ENCODE measurements around the gene ZNF425. TPM values are rescaled to one million over a fixed set of nuclear protein-coding genes. Genes with fewer than 3 reads are reported as not detected.

Gene ZNF425
- total and polyA plus RNA-seq, 7 donors, result 0.60 to 4.9 (median 2.9) TPM

DNA sequence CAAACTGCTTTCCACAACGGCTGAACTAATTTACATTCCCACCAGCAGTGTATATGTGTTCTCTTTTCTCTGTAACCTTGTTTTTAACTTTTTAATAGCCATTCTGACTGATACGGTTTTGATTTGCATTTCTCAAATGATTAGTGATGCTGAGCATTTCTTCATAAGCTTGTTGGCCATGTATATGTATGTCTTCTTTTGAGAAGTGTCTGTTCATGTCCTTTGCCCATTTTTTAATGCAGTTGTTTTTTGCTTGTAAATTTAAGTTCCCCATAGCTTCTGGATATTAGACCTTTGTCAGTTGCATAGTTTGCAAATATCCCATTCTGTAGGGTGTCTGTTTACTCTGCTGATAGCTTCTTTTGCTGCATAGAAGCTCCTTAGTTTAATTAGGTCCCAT, 41.7 kb downstream of the ZNF425 start:
- H3K4me3 ChIP-seq, result no peak overlapping the region
- TF ChIP-seq POLR2A (IDR thresholded peaks at IDR 0.05) (no peak), EP300 (IDR thresholded peaks at IDR 0.05) (no peak), POLR2AphosphoS5 (IDR thresholded peaks at IDR 0.05) (no peak)
- TF ChIP-seq, protein P1, sequence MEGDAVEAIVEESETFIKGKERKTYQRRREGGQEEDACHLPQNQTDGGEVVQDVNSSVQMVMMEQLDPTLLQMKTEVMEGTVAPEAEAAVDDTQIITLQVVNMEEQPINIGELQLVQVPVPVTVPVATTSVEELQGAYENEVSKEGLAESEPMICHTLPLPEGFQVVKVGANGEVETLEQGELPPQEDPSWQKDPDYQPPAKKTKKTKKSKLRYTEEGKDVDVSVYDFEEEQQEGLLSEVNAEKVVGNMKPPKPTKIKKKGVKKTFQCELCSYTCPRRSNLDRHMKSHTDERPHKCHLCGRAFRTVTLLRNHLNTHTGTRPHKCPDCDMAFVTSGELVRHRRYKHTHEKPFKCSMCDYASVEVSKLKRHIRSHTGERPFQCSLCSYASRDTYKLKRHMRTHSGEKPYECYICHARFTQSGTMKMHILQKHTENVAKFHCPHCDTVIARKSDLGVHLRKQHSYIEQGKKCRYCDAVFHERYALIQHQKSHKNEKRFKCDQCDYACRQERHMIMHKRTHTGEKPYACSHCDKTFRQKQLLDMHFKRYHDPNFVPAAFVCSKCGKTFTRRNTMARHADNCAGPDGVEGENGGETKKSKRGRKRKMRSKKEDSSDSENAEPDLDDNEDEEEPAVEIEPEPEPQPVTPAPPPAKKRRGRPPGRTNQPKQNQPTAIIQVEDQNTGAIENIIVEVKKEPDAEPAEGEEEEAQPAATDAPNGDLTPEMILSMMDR (IDR thresholded peaks at IDR 0.05), result no peak
- DNase-seq, result no peak
- 94 to 99% methylated on average over 2 of the region's 2 CpGs for WGBS, 2 donors
- peaks cover 0 to 7% (median 4%) of the 10 kb centered on the region in 4 donors for H3K4me1 ChIP-seq
- H3K27me3 ChIP-seq, result no peaks in the 10 kb centered on the region
- peaks cover 0 to 8% (median 3%) of the 10 kb centered on the region in 4 donors for H3K36me3 ChIP-seq
- no peaks in the 10 kb centered on the region for H3K9me3 ChIP-seq
- intact Hi-C loops (cut with DNase I), result no loop called here
- H3K27ac ChIP-seq, result no peak overlapping the region

DNA sequence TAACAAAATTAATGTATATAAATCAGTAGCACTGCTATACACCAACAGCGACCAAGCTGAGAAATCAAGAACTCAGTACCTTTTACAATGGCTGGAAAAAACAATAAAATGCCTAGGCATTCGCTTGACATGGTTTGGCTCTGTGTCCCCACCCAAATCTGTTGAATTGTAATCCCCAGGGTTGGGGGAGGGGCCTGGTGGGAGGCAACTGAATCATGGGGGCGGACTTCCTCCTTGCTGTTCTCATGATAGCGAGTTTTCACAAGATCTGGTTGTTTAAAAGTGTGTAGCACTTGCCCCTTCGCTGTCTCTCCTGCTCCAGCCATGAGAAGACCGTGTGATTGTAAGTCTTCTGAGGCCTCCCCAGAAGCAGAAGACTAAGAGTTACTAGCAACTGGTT, 44.2 kb downstream of the ZNF425 start:
- TF ChIP-seq EP300 (IDR thresholded peaks at IDR 0.05) (no peak), POLR2AphosphoS5 (IDR thresholded peaks at IDR 0.05) (no peak), POLR2A (IDR thresholded peaks at IDR 0.05) (no peak)
- TF ChIP-seq, protein P1 (IDR thresholded peaks at IDR 0.05), result no peak
- H3K4me3 ChIP-seq, result no peak overlapping the region
- intact Hi-C loops (cut with DNase I), result no loop called here
- H3K27me3 ChIP-seq, result no peaks in the 10 kb centered on the region
- DNase-seq, result no peak
- H3K9me3 ChIP-seq, result no peaks in the 10 kb centered on the region
- no peak overlapping the region for H3K27ac ChIP-seq
- peaks cover 0 to 19% (median 3%) of the 10 kb centered on the region in 4 donors for H3K36me3 ChIP-seq
- no peaks in the 10 kb centered on the region for H3K4me1 ChIP-seq
- WGBS, 2 donors, result 91 to 94% methylated on average over 6 of the region's 6 CpGs

DNA sequence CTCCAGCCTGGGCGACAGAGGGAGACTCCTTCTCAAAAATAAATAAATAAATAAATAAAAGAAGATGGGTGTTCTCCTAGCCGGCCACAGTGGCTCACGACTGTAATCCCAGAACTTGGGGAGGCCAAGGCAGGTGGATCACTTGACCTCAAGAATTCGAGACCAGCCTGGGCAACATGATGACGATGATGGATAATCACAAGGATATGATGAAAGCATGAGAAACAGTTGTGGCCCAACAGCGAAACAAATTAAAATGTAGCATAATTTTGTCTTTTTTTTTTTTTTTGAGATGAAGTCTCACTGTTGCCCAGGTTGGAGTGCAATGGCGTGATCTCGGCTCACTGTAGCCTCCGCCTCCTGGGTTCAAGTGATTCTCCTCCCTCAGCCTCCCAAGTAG, 48.5 kb downstream of the ZNF425 start:
- TF ChIP-seq, protein P1 (IDR thresholded peaks at IDR 0.05), result no peak
- TF ChIP-seq POLR2AphosphoS5 (IDR thresholded peaks at IDR 0.05) (no peak), POLR2A (IDR thresholded peaks at IDR 0.05) (no peak), EP300 (IDR thresholded peaks at IDR 0.05) (no peak)
- Histone ChIP-seq H3K4me3 (no peak overlapping the region), H3K27ac (no peak overlapping the region), H3K4me1 (no peaks in the 10 kb centered on the region), H3K9me3 (no peaks in the 10 kb centered on the region), H3K36me3 (peaks cover 0 to 40% (median 3%) of the 10 kb centered on the region in 4 donors), H3K27me3 (no peaks in the 10 kb centered on the region)
- DNase-seq, result peak; percentile 3
- intact Hi-C loops (cut with DNase I), result no loop called here
- 86 to 87% methylated on average over 9 of the region's 9 CpGs for WGBS, 2 donors

DNA sequence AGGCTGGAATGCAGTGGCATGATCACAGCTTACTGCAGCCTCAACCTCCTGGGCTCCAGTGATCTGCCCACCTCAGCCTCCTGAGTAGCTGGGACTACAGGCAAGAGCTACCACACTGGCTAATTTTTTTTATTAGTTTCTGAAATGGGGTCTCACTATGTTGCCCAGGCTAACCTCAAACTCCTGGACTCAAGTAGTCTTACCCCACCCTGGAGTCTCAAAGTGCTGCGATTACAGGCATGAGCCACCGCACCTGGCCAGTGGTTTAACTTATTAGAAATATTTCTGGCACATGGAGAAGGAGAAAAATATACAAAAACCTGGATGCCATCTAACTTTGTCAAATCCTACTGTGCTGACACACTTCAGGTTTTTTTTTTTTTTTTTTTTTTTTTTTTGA, 50.8 kb downstream of the ZNF425 start:
- Histone ChIP-seq H3K9me3 (no peaks in the 10 kb centered on the region), H3K36me3 (peaks cover 0 to 57% (median 19%) of the 10 kb centered on the region in 4 donors)
- intact Hi-C loops (cut with DNase I), result no loop called here

More for the DNA sequence above, 50.8 kb downstream of the ZNF425 start:
- no peaks in the 10 kb centered on the region for H3K27me3 ChIP-seq
- DNase-seq, result peak; percentile 22
- H3K4me3 ChIP-seq, result no peak overlapping the region
- no peak for TF ChIP-seq POLR2AphosphoS5 (IDR thresholded peaks at IDR 0.05)
- TF ChIP-seq EP300 (IDR thresholded peaks at IDR 0.05), result no peak
- no peak for TF ChIP-seq POLR2A (IDR thresholded peaks at IDR 0.05)
- TF ChIP-seq, protein P1 (IDR thresholded peaks at IDR 0.05), result no peak
- no peak overlapping the region for H3K27ac ChIP-seq
- H3K4me1 ChIP-seq, result no peaks in the 10 kb centered on the region
- 96 to 97% methylated on average over 2 of the region's 2 CpGs for WGBS, 2 donors

All from sigmoid colon (tissue), 7 donors.